Activated CD4-positive, alpha-beta T cell treated with anti-CD3 and anti-CD28 coated beads, Interleukin-2, amount 10 ng/mL, durations not matched to agents 24 days and 14 days (primary cell): ENCODE results near the gene FAM47C. TPM values are rescaled to one million over a fixed set of nuclear protein-coding genes. Genes with fewer than 3 reads are reported as not detected.
"Not testable (repeated sequence)": the region's sequence is repeated elsewhere in the genome, so short reads cannot be mapped to it uniquely, and the experiment has no call there.

Experiments
- DNase-seq: peaks from one replicate; pipeline ENCODE4 v3.0.0; 2022
- H3K27ac Mint-ChIP-seq: one replicate; pipeline ENCODE4 v1.8.0; 2022; ENCODE audit warnings: mild to moderate bottlenecking, mixed read lengths
- H3K27me3 Mint-ChIP-seq: one replicate; pipeline ENCODE4 v1.8.0; 2022; ENCODE audit warnings: mixed read lengths
- H3K36me3 Mint-ChIP-seq: one replicate; pipeline ENCODE4 v1.8.0; 2022; ENCODE audit warnings: low read depth, mild to moderate bottlenecking, mixed read lengths
- H3K4me1 Mint-ChIP-seq: one replicate; pipeline ENCODE4 v1.8.0; 2021; ENCODE audit warnings: mixed read lengths
- H3K4me3 Mint-ChIP-seq: one replicate; pipeline ENCODE4 v1.8.0; 2022; ENCODE audit warnings: mild to moderate bottlenecking, moderate library complexity, mixed read lengths
- H3K9me3 Mint-ChIP-seq: one replicate; pipeline ENCODE4 v1.8.0; 2021; ENCODE audit warnings: mixed read lengths
- intact Hi-C: fragments of 100-400 bp; cut with micrococcal nuclease; formaldehyde crosslinking; loops from one replicate; pipeline ENCODE4 v1.15.1; 2023
- total RNA-seq: library from RNA; stranded (reverse); gene quantifications from 2 replicates; pipeline ENCODE4 v1.2.3, GENCODE V29; 2022

The FAM47C gene
- total RNA-seq, 1 donor from 2014 or later, result not detected

- H3K27ac Mint-ChIP-seq, H3K9me3 Mint-ChIP-seq, DNase-seq, intact Hi-C loops, H3K27me3 Mint-ChIP-seq, H3K4me3 Mint-ChIP-seq, H3K4me1 Mint-ChIP-seq, H3K36me3 Mint-ChIP-seq: not testable (repeated sequence)
Observed at GRCh38 chrX:37036674-37037220, 28.6 kb downstream of the FAM47C start.

GRCh38 chrX:37038814-37039213, 30.6 kb downstream of the FAM47C start:
- H3K9me3 Mint-ChIP-seq, H3K27me3 Mint-ChIP-seq, H3K27ac Mint-ChIP-seq, H3K36me3 Mint-ChIP-seq, intact Hi-C loops, DNase-seq, H3K4me1 Mint-ChIP-seq, H3K4me3 Mint-ChIP-seq: not testable (repeated sequence)

GRCh38 chrX:37042956-37043885, 35.1 kb downstream of the FAM47C start:
- H3K27ac Mint-ChIP-seq, intact Hi-C loops, H3K36me3 Mint-ChIP-seq, DNase-seq, H3K27me3 Mint-ChIP-seq, H3K4me1 Mint-ChIP-seq, H3K4me3 Mint-ChIP-seq, H3K9me3 Mint-ChIP-seq: not testable (repeated sequence)

GRCh38 chrX:37047776-37048175, 39.6 kb downstream of the FAM47C start:
- intact Hi-C loops, result no loop called here
- Mint-ChIP-seq H3K36me3 (no peaks in the 10 kb centered on the region), H3K27me3 (no peaks in the 10 kb centered on the region), H3K27ac (no peak overlapping the region), H3K4me1 (no peaks in the 10 kb centered on the region), H3K4me3 (no peak overlapping the region), H3K9me3 (no peaks in the 10 kb centered on the region)
- no peak for DNase-seq

GRCh38 chrX:37057572-37057971, 49.4 kb downstream of the FAM47C start:
- DNase-seq, H3K9me3 Mint-ChIP-seq, H3K36me3 Mint-ChIP-seq, H3K27ac Mint-ChIP-seq, intact Hi-C loops, H3K4me3 Mint-ChIP-seq, H3K27me3 Mint-ChIP-seq, H3K4me1 Mint-ChIP-seq: not testable (repeated sequence)

GRCh38 chrX:37060999-37061398, 52.8 kb downstream of the FAM47C start:
- H3K36me3 Mint-ChIP-seq, result no peaks in the 10 kb centered on the region
- no peaks in the 10 kb centered on the region for H3K4me1 Mint-ChIP-seq
- peak; percentile 57 for DNase-seq
- no peaks in the 10 kb centered on the region for H3K27me3 Mint-ChIP-seq
- no peaks in the 10 kb centered on the region for H3K9me3 Mint-ChIP-seq
- H3K4me3 Mint-ChIP-seq, result no peak overlapping the region
- intact Hi-C loops, result no loop called here
- H3K27ac Mint-ChIP-seq, result no peak overlapping the region
